HG03558 (cell line): ENCODE measurements around the gene GRIFIN.

ENCODE experiments used
- ATAC-seq: cut with Tn5 transposase; IDR thresholded peaks from one replicate; pipeline ENCODE4 v1.9.1; 2021; ENCODE audit warnings: moderate number of reproducible peaks; ENCODE audit not compliant: unreplicated experiment; ENCODE audit errors: extremely low read depth

GRIFIN gene

DNA sequence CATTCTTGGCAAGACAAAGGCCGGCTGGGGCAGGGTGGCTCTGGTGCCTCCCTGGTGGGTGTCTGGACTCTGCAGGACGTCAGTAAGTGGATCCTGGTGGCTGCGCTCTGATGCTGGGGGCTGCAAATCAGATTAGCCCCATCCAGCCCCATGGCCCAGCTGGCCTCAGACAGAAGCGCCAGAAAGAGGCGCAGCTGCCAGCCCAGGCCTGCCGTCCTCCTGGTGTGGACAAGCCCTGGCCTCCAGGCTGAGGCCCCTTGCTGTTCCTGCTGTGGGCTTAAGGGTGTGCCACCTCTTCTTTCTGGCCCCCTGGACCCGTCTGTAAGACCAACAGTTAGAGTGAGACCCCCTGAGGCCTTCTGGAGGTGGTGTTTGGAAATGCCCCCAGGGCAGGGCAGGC is 37.5 kb upstream of the GRIFIN start:
- ATAC-seq, result no peak

DNA sequence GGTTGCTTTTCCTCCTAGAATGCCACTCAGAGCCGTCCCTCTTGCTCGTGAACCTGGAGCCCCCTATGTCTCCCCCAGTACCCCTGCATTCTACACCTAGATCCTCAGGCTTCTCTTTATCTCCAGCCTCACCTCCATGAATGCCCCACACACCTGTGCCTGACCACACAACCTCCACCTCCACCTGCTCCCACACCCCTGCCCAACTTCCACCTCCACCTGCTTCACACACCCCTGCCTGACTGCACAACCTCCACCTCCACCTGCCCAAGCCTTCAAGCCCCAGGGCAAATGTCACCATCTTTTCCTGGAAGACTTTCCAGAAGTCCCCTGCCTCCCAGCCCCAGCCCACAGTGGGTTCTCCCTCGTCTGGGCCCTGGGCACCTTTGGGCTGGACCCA is 36.5 kb upstream of the GRIFIN start:
- no peak for ATAC-seq

DNA sequence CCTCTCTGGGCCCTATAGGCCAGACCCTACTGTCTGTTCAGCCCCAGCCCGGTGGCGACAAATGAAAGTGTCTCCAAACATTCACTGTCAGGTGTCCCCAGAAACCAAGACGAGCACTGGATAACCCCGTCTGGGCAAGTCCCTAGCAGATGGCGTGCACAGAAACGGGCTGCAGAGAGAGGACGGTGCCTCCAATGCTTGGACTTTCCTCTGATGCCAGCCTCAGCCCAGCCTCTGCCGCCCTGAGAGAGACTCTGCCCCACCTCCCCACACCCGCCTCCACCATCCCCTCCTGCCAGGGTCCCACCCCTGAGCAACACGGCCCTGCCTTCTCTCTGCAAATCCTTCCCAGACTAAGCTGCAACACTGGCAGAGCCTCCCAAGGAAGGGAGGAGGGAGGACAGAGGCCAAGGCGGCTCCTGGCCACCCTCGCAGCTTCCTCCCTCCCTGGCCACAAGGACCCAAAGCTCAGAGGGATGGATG is 36.0 kb upstream of the GRIFIN start:
- ATAC-seq, result no peak

DNA sequence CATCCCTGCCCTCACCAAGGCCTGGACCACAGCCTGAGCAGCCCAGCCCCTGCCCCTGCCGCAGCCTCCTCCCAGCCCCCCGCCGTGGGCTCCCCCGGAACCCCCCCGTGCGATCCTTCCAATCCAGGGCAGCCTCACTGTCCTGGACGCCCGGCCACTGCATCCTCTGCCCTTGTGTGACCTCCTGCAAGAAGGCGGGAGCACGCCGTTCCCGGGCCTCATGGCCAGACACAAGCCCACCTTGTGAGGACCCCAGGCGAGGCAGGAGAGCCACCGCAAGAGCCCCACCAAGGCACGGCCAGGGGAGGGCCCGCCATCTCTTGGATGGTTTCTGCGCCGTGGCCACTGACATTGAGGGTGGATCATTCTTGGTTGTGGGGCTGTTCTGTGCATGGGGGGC is 35.6 kb upstream of the GRIFIN start:
- no peak for ATAC-seq

DNA sequence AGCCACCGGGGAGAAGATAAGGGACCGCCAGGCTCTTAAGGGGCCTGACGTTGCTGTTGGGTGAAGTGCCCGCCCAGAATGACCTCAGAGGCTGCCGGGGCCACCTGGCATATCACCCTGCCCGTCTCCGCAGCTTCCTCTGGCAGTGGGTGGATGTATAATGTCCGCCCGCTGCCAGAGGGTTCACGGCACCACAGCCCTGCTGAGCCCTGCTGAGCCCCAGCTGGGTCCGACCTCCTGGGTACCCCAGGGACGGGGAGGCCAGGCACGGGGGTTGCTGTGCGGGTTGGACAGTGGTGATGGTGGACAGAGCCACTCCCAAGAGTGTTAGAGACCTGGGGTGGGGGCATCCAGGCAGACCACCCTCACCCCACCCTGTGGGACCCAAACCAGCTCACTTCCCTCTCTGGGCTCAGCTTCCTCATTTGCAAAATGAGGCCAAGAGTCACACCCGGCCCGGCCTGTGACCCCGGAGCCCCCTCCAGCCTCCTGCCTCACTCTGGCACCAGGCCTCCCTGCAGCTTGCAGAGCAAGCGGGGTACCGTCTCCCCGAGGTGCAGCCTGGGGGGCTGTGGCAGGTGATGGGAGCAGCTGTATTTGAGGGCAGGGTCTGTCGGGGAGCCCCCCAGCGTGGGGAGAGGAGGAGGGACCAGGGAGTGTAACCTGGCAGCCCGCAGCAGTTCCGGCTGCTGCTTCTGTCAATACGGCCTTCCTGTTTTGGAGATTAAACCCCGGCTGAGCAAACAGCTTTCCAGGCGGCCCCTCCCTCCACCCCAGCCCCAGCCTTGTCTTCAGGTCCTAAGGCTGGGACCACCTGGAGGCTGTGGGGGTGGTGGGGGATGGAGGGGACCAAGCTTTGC is 34.9 kb upstream of the GRIFIN start:
- no peak for ATAC-seq

DNA sequence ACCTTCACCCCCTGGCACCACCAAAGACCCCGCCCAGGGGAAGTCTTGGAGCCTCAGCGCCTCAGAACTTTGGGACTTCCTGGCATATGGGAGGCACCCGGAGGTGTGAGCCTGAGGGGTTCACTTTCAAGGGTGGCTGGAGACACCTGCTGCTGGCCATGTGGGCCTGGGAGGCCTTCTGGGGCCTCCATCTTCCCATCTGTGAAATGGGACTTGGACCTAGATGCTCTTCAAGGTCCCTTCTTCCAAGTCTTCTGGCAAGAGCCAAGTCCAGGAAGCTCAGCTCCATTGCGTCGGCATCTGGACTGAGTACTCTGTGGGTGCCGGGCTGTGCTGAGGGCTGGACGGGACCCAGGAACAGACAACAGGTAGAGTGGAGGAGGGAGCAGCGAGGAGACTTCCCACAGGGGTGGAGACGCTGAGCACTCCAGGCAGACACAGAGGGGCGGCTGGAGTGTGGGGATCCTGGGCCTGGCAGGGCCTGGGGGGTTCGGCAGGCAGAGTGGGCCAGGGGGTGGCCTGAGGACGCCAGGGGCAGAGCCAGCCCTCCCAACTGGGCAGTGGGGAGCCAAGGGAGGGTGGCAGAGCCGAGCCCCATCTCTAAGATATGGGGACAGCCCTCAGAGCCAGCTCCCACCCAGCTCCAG is 34.1 kb upstream of the GRIFIN start:
- no peak for ATAC-seq

DNA sequence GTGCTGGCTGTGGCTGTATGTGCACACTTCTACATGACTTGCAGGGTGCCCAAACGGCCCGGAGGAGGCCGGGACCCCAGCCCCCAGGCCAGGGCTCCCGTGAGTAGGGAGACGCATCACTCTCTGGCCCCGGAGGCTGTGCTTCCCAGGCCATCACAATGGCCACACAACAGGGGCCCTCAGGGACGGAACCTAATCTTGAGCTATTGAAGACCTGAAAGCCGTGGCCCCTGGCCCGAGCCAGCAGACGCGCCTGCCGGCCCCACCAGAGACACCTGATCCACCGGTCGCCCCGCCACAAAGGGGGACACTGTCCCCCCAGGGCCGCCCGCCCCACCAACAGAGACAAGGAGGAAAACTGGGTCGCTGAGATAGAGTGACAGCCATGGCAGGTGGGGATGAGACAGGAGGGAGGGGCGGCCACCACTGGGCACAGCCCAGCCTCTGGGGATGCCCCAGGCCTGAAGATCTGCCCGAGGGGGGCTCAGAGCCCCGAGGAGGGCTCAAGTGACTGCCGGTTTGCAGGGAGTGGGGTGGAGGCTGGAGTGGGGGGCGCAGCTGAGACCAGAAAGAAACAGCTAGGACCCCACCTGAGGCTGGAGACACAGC is 33.2 kb upstream of the GRIFIN start:
- no peak for ATAC-seq

DNA sequence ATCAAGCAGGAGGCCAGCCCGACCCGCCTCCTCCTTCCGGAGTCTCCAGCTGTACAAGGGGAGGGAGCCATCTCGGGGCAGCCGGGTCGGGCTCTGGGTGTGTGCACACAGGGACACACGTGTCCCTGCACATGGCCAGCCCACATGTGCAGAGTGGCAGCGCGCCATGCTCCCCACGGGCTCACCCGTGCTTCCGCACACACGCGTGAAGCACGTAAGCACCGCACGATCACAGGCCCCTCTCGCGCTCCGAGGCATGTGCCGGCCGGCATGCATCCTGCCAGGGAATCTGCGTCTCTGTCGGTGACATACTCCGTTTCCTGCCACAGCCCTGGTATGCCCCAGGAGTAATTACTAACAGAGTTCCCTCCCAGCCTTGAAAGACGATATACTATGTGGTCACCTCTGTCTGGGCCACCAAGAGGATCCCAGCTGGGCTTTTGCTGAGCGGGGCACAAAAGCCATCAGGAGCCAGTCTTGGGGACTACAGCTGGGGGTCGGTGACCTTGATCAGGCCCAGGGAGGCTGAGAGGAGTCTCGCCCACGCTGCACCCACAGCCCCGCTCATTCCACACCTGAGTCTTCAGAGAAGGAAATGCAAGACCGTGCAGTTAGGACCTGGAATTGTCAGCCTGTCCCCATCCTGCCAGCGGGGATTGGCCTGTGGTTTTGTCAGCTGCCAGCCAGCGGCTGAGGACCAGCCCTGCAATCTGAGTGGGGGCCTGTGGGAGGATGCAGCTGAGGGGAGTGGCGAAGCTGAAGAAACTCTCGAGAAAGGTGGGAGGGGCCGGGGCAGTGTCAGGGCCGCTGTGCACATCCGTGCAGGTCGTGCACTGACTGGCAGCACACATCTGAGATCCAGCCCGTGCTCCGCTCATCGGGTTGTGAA is 32.4 kb upstream of the GRIFIN start:
- no peak for ATAC-seq

DNA sequence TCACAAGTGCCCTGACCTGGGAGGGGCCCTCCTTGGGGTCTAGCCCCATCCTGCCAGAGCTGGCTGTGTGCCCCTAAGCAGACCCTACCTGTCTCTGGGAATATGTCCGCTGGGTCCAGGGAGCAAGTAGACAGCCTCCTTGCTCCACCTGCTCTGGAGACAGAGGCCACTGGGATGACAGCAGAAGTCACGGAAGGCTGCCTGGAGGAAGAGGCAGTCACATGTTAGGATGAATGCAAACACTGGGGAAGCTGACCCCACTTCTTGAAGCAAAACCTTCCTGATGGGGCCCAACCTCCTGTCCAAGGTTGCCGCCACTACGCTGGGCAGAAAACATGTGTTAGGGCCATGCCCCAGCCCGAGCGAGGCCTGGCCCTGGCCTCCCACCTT is 31.7 kb upstream of the GRIFIN start:
- ATAC-seq, result no peak

DNA sequence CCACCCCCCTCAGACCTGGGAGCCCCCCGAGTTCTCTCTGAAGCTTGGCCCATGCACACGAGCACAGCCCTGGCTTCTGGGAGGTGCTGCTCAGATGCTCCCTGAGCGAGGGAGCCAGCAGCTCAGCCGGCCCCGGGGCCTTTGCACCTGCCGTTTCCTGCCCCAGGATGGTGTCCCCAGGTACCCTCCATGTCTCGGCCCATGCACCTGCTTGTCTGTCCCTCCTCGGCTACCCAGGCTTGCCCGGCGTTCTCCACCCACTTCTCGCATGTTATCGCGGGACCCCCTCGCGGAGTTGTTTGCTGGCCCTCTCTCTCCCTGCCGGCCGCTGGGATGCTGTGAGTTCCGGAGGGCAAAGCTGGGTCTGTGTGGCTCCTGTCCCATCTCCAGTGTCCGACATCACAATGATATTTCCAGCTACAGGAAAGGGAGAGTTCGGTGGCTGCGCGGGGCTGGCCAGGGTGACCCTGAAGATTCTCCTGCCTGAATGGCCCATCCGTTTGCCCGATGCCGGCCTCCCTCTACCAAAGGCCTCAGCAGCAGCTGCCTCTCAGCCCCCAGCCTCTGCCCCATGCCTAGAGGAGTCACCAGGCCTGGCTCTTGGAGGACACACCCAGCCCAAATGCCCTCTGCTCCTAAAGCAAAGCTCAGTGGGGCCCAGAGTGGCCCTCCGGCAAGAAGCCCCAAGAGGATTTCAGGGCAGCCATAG is 31.2 kb upstream of the GRIFIN start:
- ATAC-seq, result no peak

DNA sequence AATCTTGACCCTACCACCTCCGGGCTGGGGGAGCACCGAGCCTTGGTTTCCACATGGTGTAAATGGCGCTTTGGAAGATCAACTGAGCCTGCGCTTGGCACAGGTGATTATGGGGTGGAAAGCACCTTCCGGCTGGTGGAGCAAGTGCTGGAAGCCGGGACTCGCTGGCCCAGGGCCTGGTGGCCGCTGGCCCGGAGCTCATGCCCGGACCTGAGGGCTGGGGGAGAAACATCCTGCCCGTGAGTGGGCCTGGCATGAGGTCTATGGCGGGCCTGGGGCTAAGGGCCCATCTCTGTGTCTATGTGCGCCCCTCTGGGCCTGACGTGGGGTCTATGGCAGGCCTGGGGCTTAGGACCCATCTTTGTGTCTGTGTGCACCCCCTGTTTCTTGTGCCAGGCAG is 29.2 kb upstream of the GRIFIN start:
- ATAC-seq, result no peak

DNA sequence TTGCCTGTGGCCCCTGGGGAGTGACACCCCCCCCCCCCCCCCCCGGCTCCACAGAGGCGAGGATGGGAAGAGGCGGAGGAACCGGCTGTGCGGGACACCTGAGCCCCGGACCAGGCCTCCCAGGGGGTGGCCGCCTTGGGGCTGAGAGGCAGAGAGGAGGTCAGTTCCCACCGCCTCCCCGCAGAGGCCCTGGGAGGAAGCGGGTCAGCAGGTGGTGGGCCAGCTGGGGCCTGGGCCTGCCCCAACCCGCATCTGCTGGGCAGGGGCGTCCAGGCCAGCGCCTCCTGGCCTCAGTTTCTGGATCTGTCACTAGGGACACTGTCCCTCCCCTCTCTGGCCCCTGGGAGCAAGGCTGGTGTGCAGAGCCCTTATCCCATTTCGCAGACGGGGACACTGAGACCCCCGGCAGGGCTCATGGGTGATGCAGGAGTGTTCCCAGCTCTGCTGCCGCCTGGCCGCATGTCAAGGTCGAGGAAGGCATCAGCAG is 28.7 kb upstream of the GRIFIN start:
- ATAC-seq, result no peak

DNA sequence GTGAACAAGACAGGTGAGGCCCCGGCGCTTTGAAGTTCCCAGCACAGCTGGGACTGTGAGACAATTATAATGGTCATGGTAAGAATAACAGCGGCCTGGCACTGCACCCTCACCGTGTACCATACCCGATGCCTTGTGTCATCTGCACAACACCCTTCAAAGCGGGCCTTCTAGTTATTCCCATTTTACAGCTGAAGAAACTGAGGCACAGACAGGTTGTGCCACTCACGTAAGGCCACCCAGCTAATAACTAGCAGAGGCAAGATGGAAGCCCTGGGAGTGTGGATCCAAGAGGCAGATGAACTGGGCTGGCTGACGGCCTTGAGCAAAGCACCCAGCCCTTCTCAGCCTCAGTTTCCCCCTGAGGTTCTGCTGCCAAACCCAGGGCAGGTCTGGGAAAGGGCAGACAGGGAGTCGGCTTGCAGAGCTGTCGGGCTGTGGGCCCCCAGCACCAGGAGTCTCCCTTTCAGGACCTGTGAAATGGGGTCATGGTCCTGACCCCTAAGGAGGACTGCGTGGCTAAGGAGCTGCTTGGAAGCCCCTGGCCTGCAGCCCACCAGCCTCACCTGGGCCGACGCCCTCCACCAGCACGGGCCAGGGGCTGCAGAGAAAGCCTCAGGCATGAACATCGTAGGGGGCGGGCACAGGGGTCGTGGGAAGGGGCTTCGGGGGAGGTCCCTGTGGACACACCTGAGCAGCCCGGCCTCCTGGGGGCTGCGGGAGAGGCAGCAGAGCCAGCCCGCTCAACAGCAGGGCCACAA is 28.1 kb upstream of the GRIFIN start:
- ATAC-seq, result no peak

DNA sequence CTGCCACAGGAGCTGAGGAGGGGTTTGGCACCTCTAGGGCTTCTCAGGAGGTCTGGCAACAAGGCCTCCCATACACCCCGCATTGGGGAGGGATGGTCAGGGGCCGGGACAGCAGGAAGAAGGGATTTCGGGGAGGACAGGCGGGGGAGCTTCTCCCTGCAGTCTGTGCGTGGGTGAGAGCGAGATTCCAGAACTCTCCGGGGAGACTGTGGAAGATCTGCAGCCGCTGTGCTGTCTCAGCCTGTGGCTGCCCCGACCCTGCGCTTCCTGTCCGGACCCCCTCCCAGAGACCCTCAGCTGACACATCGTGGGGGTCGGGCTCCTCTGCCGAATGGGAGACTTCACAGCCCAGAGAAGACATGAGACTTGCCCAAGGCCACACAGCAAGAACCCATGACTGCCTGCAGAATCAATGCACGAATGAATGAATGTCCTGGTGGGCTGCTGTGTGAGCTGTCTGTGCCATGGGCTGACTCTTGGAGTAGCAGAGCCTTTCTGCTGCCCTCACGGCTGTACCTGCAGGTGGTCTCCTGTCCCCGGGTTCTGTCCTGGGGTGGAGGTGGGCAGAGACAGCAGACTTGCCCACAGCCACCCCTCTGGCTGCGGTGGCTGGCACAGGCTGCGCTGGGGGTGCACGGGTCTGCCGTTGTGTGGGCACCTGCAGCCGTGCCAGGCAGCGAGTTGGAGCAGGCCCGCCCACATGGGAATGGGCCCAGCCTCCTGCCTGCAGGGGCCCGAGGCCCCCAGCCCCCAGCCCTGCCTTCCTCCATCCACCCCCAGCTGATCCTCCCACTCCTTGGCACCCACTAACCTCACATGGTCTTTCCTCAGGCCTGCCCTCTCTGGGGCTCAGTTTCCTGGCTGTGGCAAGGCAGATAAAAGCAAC is 27.1 kb upstream of the GRIFIN start:
- ATAC-seq, result no peak

DNA sequence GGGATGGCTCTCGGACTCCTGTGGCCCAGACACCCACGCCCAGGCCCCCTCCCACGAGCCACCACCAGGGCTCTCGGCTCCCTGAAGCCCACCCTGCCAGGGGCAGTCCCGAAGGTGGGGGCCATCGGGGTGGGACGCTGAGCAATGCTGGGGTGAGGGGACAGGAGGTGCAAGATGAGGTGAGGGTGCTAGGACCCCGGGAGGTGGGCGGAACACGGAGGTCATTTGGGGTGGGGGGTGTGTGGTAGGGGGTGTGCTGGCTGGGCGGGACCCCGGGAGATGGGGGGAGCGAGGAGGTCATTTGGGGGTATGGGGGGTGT is 26.4 kb upstream of the GRIFIN start:
- ATAC-seq, result no peak

DNA sequence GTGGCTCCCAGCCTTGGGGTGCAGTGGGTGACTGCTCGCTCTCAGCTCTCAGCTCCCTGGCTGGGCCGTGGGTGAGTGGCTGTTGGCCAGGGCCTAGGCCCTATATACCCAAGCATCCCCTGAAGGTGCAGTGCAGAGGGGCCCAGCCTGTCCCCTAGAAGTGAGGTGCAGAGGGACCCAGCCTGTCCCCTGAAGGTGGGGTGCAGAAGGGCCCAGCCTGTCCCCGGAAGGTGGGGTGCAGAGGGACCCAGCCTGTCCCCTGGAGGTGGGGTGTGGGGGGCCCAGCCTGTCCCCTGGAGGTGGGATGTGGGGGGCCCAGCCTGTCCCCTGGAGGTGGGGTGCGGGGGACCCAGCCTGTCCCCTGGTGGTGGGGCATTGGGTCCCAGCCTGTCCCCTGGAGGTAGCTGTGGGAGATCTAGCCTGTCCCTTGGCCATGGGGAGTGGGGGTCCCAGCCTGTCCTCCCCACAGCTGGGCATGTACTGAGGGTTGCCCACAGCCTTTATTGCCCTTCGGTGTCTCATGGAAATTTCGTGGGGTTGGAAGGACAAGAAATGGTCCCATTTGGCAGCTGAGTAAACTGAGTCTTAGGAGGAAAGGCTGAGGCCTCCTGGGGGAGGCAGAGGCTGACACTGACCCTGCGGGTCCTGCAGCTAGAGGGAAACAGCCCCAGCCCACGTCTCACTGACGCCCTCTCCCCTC is 25.9 kb upstream of the GRIFIN start:
- no peak for ATAC-seq

DNA sequence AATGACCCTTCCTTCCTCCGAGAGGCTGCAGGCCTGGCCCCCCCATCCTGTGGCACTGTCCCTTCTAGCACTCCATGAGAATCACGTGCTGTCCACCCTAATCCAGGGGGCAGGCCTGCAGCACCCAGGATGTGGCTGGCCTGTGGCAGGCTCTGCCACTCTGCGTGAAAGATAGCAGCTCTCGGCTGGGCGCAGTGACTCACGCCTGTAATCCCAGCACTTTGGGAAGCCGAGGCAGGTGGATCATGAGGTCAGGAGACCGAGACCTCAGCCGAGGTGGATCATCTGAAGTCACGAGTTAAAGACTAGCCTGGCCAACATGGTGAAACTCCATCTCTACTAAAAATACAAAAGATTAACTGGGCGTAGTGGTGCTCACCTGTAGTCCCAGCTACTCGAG is 24.5 kb upstream of the GRIFIN start:
- no peak for ATAC-seq
